Measurements from ENCODE around the gene TBC1D2B. TPM values are rescaled to one million over a fixed set of nuclear protein-coding genes. Genes with fewer than 3 reads are reported as not detected.

Gene TBC1D2B
- 10 to 100 TPM; 54.0 to 58.5 TPM for total RNA-seq

- DNase-seq (ENCODE audit: low spot score) (no peak), ATAC-seq (ENCODE audit: insufficient number of reproducible peaks, low FRiP score, low read depth) (no peak)
- H3K9me3 ChIP-seq: no peaks in the 10 kb centered on the region
- no peaks in the 10 kb centered on the region for H3K27me3 ChIP-seq (replicated peaks; ENCODE audit: insufficient read depth)
- H3K36me3 ChIP-seq: no peaks in the 10 kb centered on the region
- H3K4me1 ChIP-seq (ENCODE audit: control insufficient read depth in 1 of 2, low read depth in 2 of 2): peaks cover 19 to 48% of the 10 kb centered on the region in 2 donors
- peak within 1 kb of the TSS; percentile 94 for H3K4me3 ChIP-seq
- TF ChIP-seq, protein P1, sequence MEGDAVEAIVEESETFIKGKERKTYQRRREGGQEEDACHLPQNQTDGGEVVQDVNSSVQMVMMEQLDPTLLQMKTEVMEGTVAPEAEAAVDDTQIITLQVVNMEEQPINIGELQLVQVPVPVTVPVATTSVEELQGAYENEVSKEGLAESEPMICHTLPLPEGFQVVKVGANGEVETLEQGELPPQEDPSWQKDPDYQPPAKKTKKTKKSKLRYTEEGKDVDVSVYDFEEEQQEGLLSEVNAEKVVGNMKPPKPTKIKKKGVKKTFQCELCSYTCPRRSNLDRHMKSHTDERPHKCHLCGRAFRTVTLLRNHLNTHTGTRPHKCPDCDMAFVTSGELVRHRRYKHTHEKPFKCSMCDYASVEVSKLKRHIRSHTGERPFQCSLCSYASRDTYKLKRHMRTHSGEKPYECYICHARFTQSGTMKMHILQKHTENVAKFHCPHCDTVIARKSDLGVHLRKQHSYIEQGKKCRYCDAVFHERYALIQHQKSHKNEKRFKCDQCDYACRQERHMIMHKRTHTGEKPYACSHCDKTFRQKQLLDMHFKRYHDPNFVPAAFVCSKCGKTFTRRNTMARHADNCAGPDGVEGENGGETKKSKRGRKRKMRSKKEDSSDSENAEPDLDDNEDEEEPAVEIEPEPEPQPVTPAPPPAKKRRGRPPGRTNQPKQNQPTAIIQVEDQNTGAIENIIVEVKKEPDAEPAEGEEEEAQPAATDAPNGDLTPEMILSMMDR (IDR thresholded peaks at IDR 0.05): no peak
- peak within 1 kb of the TSS; percentile 77 to 88 for H3K27ac ChIP-seq
Observed at GRCh38 chr15:78077053-78077870, at the start of gene TBC1D2B. Gene TBC1D2B (minus strand): TSS chr15:78077711. CDS start chr15:78077652, 59 bp downstream.

DNA sequence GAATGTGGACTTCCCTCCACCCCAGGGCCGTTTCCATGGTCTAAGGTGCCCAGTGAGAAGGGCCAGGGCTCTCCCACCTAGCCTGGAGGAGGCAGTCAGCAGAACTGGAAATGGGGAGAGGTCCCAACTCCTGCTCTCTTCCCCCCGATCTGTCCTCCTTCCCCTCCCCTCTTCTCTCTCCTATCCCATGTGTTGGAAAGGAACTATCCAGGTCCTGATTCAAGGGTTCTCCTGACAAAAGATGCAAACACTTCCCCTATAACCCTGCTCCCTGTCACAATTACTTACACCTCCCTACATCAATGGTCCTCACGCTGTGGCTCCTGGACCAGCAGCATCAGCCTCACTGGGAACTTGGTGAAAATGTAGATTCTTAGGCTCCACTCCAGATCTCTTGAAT lies 47.8 kb upstream of the TBC1D2B start:
- Histone ChIP-seq H3K36me3 (no peaks in the 10 kb centered on the region), H3K4me3 (no peak overlapping the region), H3K27ac (no peak overlapping the region), H3K9me3 (no peaks in the 10 kb centered on the region), H3K4me1 (ENCODE audit: control insufficient read depth in 1 of 2, low read depth in 2 of 2) (no peaks in the 10 kb centered on the region), H3K27me3 (replicated peaks; ENCODE audit: insufficient read depth) (no peaks in the 10 kb centered on the region)
- DNase-seq (ENCODE audit: low spot score) (no peak), ATAC-seq (ENCODE audit: insufficient number of reproducible peaks, low FRiP score, low read depth) (no peak)
- TF ChIP-seq, protein P1 (IDR thresholded peaks at IDR 0.05): no peak

DNA sequence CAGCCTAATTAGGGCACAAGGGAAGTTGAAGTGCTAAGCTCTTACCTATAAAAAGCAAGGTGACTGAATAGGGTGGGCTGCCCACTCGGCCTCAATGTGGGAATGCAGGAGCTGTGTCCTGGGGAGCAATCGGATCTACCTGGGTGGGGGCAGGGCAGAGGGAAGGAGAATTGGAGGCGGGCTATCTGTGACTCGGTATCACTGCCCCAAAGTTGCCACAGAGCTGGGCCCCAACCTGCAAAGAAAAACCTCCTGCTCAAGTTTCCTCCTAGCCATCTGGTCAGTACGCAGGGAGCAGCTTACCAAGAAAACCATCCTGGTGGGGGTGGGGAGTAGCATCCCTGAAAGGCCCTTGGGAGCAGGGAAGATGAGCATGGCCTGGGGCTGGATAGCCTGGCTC lies 43.0 kb upstream of the TBC1D2B start:
- no peaks in the 10 kb centered on the region for H3K4me1 ChIP-seq (ENCODE audit: control insufficient read depth in 1 of 2, low read depth in 2 of 2)

DNA sequence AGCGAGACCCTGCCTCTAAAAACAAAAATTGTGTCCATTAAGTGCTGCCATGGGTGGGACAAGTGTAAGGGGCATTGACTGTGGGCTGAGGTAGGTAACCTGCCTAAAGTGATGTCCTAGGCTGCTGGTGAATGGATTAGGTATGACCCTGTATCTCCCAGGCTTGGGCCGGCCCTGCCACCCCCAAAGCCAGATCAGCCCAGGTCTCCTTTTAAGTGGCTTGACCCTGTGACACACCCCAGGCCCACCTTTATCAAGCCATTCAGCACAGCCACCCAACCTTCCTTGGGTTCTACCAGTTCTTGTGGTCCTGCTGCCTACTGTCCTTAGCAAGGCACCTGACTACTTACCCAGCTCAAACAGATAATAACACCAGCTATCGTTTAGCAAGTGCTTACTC lies 35.0 kb upstream of the TBC1D2B start:
- Histone ChIP-seq H3K27me3 (replicated peaks; ENCODE audit: insufficient read depth) (no peaks in the 10 kb centered on the region), H3K4me3 (no peak overlapping the region), H3K9me3 (no peaks in the 10 kb centered on the region), H3K27ac (no peak overlapping the region), H3K4me1 (ENCODE audit: control insufficient read depth in 1 of 2, low read depth in 2 of 2) (no peaks in the 10 kb centered on the region), H3K36me3 (no peaks in the 10 kb centered on the region)
- DNase-seq (ENCODE audit: low spot score) (no peak), ATAC-seq (ENCODE audit: insufficient number of reproducible peaks, low FRiP score, low read depth) (no peak)
- TF ChIP-seq, protein P1 (IDR thresholded peaks at IDR 0.05): no peak

More for the DNA sequence above, 43.0 kb upstream of the TBC1D2B start:
- ATAC-seq (ENCODE audit: insufficient number of reproducible peaks, low FRiP score, low read depth): no peak
- Histone ChIP-seq H3K4me3 (no peak overlapping the region), H3K9me3 (no peaks in the 10 kb centered on the region), H3K27ac (no peak overlapping the region), H3K27me3 (replicated peaks; ENCODE audit: insufficient read depth) (no peaks in the 10 kb centered on the region), H3K36me3 (no peaks in the 10 kb centered on the region)
- TF ChIP-seq, protein P1 (IDR thresholded peaks at IDR 0.05): no peak
- no peak for DNase-seq (ENCODE audit: low spot score)

GRCh38 chr15:78111788-78112187 lies 34.3 kb upstream of the TBC1D2B start:
- ATAC-seq (ENCODE audit: insufficient number of reproducible peaks, low FRiP score, low read depth): no peak
- Histone ChIP-seq H3K4me1 (ENCODE audit: control insufficient read depth in 1 of 2, low read depth in 2 of 2) (no peaks in the 10 kb centered on the region), H3K36me3 (no peaks in the 10 kb centered on the region), H3K27me3 (replicated peaks; ENCODE audit: insufficient read depth) (no peaks in the 10 kb centered on the region), H3K9me3 (no peaks in the 10 kb centered on the region), H3K4me3 (no peak overlapping the region), H3K27ac (no peak overlapping the region)
- DNase-seq (ENCODE audit: low spot score): no peak
- TF ChIP-seq, protein P1 (IDR thresholded peaks at IDR 0.05): no peak
